Stimulated activated CD8-positive, alpha-beta memory T cell treated with anti-CD3 and anti-CD28 coated beads, Interleukin-4, amount 100 ng/mL, for 1 hour (primary cell): Measurements from ENCODE around the gene DLX6.
"Not testable (repeated sequence)": the region's sequence is repeated elsewhere in the genome, so short reads cannot be mapped to it uniquely, and the experiment has no call there.

Source experiments
- DNase-seq, 2 donors: peaks; one replicate each; pipeline ENCODE4 v3.0.0-alpha.2; 2020; ENCODE audit warnings: low read depth in 2 of 2, low spot score in 1 of 2

Gene DLX6

GRCh38 chr7:97021747-97022490 is 16.6 kb downstream of the DLX6 start:
- DNase-seq: no peak

GRCh38 chr7:97022491-97023306 is 17.3 kb downstream of the DLX6 start:
- DNase-seq: no peak

- DNase-seq: no peak
Observed at GRCh38 chr7:97024209-97025129, 19.1 kb downstream of the DLX6 start, which contains the start of gene DLX5. Gene DLX5, minus strand, starts transcription at chr7:97024831. Its CDS starts 208 bp downstream, at chr7:97024623.

- no peak for DNase-seq
Observed at GRCh38 chr7:97025130-97025499, 19.8 kb downstream of the DLX6 start.

GRCh38 chr7:97025983-97026714 is 20.8 kb downstream of the DLX6 start:
- no peak for DNase-seq

GRCh38 chr7:97026715-97027426 is 21.5 kb downstream of the DLX6 start:
- DNase-seq: no peak

- peak in 1 of 2 donors; percentile 39 for DNase-seq
Observed at GRCh38 chr7:97027427-97028234, 22.3 kb downstream of the DLX6 start.

GRCh38 chr7:97034213-97034852 is 29.0 kb downstream of the DLX6 start:
- DNase-seq: not testable (repeated sequence)

- no peak for DNase-seq
Observed at GRCh38 chr7:97039374-97040065, 34.2 kb downstream of the DLX6 start.

- no peak for DNase-seq
Observed at GRCh38 chr7:97043281-97043680, 37.9 kb downstream of the DLX6 start.
